ENCODE results near the gene TMEM116. TPM values are rescaled to one million over a fixed set of nuclear protein-coding genes. Genes with fewer than 3 reads are reported as not detected.
"Not testable (repeated sequence)": the region's sequence is repeated elsewhere in the genome, so short reads cannot be mapped to it uniquely, and the experiment has no call there.

TMEM116 gene
- total and polyA plus RNA-seq, 9 donors: 9.1 to 17.9 (median 11.3) TPM

DNA sequence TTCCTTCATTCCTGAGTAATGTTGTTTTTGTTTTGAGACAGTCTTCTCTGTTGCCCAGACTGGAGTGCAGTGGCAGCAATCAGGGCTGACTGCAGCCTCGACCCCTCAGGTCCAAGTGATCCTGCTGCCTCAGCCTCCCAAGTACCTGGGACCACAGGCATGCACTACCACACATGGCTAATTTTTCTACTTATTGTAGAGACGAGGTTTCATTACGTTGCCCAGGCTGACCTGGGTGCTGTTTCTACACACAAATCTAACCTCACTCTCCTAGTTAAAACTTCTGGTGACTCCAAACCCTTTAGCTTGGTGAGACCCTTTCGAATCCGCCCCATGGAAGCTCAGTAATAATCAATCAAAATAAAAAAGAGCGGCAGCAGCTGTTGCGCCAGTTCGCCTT is 1.3 kb downstream of the TMEM116 start:
- intact Hi-C loops (cut with DNase I): loop anchor here in 1 of 4 donors (5.0 to 10.0 kb wide), 2 partner anchors 64 to 113 kb away; partner anchors contain the start of gene TRAFD1
- Histone ChIP-seq H3K4me3 (peak overlapping the region; percentile 91), H3K36me3 (no peaks in the 10 kb centered on the region), H3K4me1 (ENCODE audit: insufficient read depth) (peaks cover 14% of the 10 kb centered on the region), H3K27ac (peak overlapping the region in 1 of 2 donors; percentile 87), H3K27me3 (no peaks in the 10 kb centered on the region), H3K9me3 (no peaks in the 10 kb centered on the region)
- 91 to 97% (median 92%) methylated on average over 8 of the region's 8 CpGs for WGBS, 3 donors
- no peak for TF ChIP-seq EP300 (IDR thresholded peaks at IDR 0.05)
- TF ChIP-seq, protein P1, sequence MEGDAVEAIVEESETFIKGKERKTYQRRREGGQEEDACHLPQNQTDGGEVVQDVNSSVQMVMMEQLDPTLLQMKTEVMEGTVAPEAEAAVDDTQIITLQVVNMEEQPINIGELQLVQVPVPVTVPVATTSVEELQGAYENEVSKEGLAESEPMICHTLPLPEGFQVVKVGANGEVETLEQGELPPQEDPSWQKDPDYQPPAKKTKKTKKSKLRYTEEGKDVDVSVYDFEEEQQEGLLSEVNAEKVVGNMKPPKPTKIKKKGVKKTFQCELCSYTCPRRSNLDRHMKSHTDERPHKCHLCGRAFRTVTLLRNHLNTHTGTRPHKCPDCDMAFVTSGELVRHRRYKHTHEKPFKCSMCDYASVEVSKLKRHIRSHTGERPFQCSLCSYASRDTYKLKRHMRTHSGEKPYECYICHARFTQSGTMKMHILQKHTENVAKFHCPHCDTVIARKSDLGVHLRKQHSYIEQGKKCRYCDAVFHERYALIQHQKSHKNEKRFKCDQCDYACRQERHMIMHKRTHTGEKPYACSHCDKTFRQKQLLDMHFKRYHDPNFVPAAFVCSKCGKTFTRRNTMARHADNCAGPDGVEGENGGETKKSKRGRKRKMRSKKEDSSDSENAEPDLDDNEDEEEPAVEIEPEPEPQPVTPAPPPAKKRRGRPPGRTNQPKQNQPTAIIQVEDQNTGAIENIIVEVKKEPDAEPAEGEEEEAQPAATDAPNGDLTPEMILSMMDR (IDR thresholded peaks at IDR 0.05): no peak
- TF ChIP-seq POLR2A (IDR thresholded peaks at IDR 0.05): no peak
- DNase-seq: no peak

DNA sequence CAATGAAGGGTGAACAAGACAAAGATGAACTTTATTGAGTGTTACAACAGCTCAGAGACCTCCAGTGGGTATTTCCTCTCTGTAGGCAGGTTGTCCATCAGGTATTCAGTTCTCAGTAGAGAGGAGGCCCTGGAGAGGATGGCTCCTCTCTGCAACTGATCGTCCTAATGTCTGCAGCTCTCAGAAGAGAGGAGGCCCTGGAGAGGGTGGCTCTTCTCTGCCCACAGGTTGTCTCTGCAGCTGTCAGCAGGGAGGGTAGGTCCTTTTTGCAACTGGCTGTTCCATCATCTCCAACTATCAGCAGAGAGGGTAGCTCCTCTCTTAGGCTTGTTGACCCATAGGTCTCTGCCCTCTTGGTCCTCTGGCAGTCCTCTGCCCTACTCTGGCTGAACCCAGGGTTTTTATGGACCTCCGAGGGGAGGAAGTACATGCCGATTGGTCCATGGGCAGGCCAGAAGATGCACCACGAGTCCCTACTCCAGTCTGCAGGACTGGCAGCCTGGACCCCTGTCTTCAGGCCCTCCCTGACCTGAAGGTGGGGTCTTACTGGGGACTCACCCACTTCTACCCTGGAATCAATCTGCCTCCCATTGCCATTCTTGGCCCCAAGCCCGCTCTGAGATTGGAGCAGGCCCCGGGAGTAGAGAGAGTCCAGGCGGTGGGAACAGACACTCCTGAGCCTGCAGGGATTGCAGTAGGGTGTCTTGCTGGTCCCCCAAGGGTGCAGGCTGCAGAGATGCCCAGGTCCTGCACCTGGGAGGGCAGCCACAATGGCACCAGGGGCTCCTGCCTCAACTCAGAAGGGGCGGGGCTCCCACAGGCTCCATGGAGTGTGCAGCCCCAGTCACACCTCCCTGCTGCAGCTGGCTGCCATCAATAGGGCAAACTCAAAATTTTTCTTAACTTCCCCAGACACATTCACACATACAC is 2.3 kb downstream of the TMEM116 start:
- H3K4me1 ChIP-seq (ENCODE audit: insufficient read depth): peaks cover 14% of the 10 kb centered on the region
- 92 to 98% (median 94%) methylated on average over 7 to 8 of the region's 8 CpGs for WGBS, 3 donors
- H3K4me3 ChIP-seq: no peak overlapping the region
- TF ChIP-seq, protein P1 (IDR thresholded peaks at IDR 0.05): no peak
- TF ChIP-seq POLR2A (IDR thresholded peaks at IDR 0.05) (no peak), EP300 (IDR thresholded peaks at IDR 0.05) (no peak)
- no peaks in the 10 kb centered on the region for H3K9me3 ChIP-seq
- no peaks in the 10 kb centered on the region for H3K36me3 ChIP-seq
- DNase-seq: peak in 2 of 5 donors; percentile 30 to 39
- H3K27me3 ChIP-seq: no peaks in the 10 kb centered on the region
- intact Hi-C loops (cut with DNase I): loop anchor here in 1 of 4 donors (5.0 to 10.0 kb wide), 2 partner anchors 63 to 114 kb away; partner anchors contain the start of gene TRAFD1
- H3K27ac ChIP-seq: no peak overlapping the region

DNA sequence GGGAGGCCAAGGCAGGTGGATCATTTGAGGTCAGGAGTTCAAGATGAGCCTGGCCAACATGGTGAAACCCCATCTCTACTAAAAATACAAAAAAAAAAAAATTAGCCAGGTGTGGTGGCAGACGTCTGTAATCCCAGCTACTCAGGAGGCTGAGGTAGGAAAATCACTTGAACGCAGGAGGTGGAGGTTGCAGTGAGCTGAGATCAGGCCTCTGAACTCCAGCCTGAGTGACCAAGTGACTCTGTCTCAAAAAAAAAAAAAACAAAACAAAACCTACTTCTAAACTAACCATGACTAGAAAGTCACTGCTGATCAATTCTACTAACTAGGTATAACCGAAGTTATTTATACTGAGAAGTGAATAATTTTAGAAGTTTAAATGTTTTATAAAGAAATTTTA is 3.4 kb downstream of the TMEM116 start:
- 76 to 82% (median 81%) methylated on average over 3 of the region's 3 CpGs for WGBS, 3 donors
- intact Hi-C loops (cut with DNase I); H3K36me3 ChIP-seq; DNase-seq; H3K9me3 ChIP-seq; H3K27ac ChIP-seq; H3K4me3 ChIP-seq; H3K27me3 ChIP-seq: not testable (repeated sequence)
- H3K4me1 ChIP-seq (ENCODE audit: insufficient read depth): peaks cover 14% of the 10 kb centered on the region

DNA sequence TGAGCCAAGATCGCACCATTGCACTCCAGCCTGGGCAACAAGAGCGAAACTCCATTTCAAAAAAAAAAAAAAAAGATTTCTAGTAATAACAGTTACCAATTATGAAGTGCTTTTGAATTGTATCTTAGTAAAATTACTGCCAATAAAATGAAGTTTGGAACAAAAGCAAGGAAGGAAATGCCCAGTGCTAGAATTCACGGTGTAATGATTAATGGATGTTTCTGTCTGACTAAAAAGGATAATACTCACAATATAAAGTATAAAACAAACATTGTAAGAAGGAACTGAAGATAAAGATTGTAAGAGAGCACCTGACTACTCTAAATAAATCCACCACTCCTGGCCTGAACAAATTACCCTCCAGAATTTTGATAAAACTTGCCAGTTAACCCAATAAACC is 4.0 kb downstream of the TMEM116 start:
- Histone ChIP-seq H3K27me3 (no peaks in the 10 kb centered on the region), H3K9me3 (no peaks in the 10 kb centered on the region), H3K27ac (no peak overlapping the region), H3K4me3 (no peak overlapping the region), H3K36me3 (no peaks in the 10 kb centered on the region), H3K4me1 (ENCODE audit: insufficient read depth) (peaks cover 9% of the 10 kb centered on the region)
- TF ChIP-seq, protein P1 (IDR thresholded peaks at IDR 0.05): no peak
- TF ChIP-seq POLR2A (IDR thresholded peaks at IDR 0.05) (no peak), EP300 (IDR thresholded peaks at IDR 0.05) (no peak)
- intact Hi-C loops (cut with DNase I): no loop called here
- DNase-seq: no peak
- 68 to 84% (median 78%) methylated on average over 3 of the region's 3 CpGs for WGBS, 3 donors

DNA sequence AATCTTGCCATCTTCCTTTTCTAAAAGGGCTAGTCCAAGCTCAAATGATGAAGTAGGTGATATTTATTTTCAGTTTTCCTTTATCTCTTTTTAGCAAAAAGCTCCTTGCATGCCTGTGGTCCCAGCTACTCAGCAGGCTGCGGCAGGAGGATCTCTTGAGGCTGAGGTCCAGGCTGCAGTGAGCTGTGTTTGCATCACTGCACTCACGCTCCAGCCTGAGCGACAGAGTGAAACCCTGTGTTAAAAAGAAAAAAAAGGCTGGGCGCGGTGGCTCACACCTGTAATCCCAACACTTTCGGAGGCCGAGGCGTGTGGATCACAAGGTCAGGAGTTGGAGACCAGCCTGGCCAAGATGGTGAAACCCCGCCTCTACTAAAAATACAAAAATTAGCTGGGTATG is 5.0 kb downstream of the TMEM116 start:
- Histone ChIP-seq H3K27ac (no peak overlapping the region), H3K4me3 (no peak overlapping the region), H3K4me1 (ENCODE audit: insufficient read depth) (peaks cover 9% of the 10 kb centered on the region), H3K36me3 (no peaks in the 10 kb centered on the region), H3K27me3 (no peaks in the 10 kb centered on the region), H3K9me3 (no peaks in the 10 kb centered on the region)
- intact Hi-C loops (cut with DNase I): no loop called here
- 87 to 91% (median 91%) methylated on average over 9 of the region's 9 CpGs for WGBS, 3 donors
- no peak for DNase-seq
- TF ChIP-seq EP300 (IDR thresholded peaks at IDR 0.05): no peak
- TF ChIP-seq, protein P1 (IDR thresholded peaks at IDR 0.05): no peak
- TF ChIP-seq POLR2A (IDR thresholded peaks at IDR 0.05): no peak
